ENCODE measurements around the gene B3GNT5.

GRCh38 chr3:183270344-183270743 is 17.3 kb downstream of the B3GNT5 start:
- TF ChIP-seq, protein P1, sequence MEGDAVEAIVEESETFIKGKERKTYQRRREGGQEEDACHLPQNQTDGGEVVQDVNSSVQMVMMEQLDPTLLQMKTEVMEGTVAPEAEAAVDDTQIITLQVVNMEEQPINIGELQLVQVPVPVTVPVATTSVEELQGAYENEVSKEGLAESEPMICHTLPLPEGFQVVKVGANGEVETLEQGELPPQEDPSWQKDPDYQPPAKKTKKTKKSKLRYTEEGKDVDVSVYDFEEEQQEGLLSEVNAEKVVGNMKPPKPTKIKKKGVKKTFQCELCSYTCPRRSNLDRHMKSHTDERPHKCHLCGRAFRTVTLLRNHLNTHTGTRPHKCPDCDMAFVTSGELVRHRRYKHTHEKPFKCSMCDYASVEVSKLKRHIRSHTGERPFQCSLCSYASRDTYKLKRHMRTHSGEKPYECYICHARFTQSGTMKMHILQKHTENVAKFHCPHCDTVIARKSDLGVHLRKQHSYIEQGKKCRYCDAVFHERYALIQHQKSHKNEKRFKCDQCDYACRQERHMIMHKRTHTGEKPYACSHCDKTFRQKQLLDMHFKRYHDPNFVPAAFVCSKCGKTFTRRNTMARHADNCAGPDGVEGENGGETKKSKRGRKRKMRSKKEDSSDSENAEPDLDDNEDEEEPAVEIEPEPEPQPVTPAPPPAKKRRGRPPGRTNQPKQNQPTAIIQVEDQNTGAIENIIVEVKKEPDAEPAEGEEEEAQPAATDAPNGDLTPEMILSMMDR (IDR thresholded peaks at IDR 0.05; ENCODE audit: low read depth, low read length, poor library complexity, severe bottlenecking), result no peak
- no peak for TF ChIP-seq EZH2phosphoT487 (IDR thresholded peaks at IDR 0.05; ENCODE audit: borderline replicate concordance, low read length)
